GM18861 (cell line): ENCODE results near the gene PRDM9.
"Not testable (repeated sequence)": the region's sequence is repeated elsewhere in the genome, so short reads cannot be mapped to it uniquely, and the experiment has no call there.

Experiments
- ATAC-seq: cut with Tn5 transposase; IDR thresholded peaks from one replicate; pipeline ENCODE4 v1.9.1; 2021; ENCODE audit not compliant: unreplicated experiment

PRDM9 gene

GRCh38 chr5:23527216-23527920 is 20.0 kb downstream of the PRDM9 start:
- ATAC-seq: not testable (repeated sequence)

- ATAC-seq: no peak
Measured at GRCh38 chr5:23528677-23529076, 21.3 kb downstream of the PRDM9 start.

GRCh38 chr5:23530571-23530970 is 23.2 kb downstream of the PRDM9 start:
- ATAC-seq: no peak

- no peak for ATAC-seq
Measured at GRCh38 chr5:23571059-23571458, 63.6 kb downstream of the PRDM9 start.
